Neural progenitor cell (in vitro differentiated cells): Measurements from ENCODE around the gene PTPRN2.

Source experiments
- EZH2 ChIP-seq: fragments of 200-600 bp; sonication (generic); IDR thresholded peaks from 2 replicates; pipeline ENCODE4 v1.6.1; 2017; ENCODE audit warnings: antibody characterized with exemption, mild to moderate bottlenecking, moderate library complexity
- EZH2phosphoT487 ChIP-seq: fragments of 200-600 bp; sonication (generic); IDR thresholded peaks from 2 replicates; pipeline ENCODE4 v1.6.1; 2017; ENCODE audit warnings: antibody characterized with exemption
- TF ChIP-seq, protein P1 (sequence below): fragments of 200-600 bp; sonication (generic); IDR thresholded peaks from 2 replicates; pipeline ENCODE4 v1.5.1; 2017; ENCODE audit warnings: antibody characterized with exemption, mild to moderate bottlenecking

- TF ChIP-seq EZH2, result no peak
- no peak for TF ChIP-seq EZH2phosphoT487
- TF ChIP-seq, protein P1, sequence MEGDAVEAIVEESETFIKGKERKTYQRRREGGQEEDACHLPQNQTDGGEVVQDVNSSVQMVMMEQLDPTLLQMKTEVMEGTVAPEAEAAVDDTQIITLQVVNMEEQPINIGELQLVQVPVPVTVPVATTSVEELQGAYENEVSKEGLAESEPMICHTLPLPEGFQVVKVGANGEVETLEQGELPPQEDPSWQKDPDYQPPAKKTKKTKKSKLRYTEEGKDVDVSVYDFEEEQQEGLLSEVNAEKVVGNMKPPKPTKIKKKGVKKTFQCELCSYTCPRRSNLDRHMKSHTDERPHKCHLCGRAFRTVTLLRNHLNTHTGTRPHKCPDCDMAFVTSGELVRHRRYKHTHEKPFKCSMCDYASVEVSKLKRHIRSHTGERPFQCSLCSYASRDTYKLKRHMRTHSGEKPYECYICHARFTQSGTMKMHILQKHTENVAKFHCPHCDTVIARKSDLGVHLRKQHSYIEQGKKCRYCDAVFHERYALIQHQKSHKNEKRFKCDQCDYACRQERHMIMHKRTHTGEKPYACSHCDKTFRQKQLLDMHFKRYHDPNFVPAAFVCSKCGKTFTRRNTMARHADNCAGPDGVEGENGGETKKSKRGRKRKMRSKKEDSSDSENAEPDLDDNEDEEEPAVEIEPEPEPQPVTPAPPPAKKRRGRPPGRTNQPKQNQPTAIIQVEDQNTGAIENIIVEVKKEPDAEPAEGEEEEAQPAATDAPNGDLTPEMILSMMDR, result no peak
Measured at GRCh38 chr7:158557441-158557755, 30.2 kb downstream of the PTPRN2 start.
